IPS-18a (cell line): ENCODE measurements around the gene PQBP1.
A peak's percentile ranks its signal among the peaks of the same experiment; 100 is the strongest.
"Not testable (repeated sequence)": the region's sequence is repeated elsewhere in the genome, so short reads cannot be mapped to it uniquely, and the experiment has no call there.

Experiments
- H3K27ac ChIP-seq: one replicate; pipeline ENCODE4 v1.5.1; 2013; ENCODE audit warnings: low read length
- H3K27me3 ChIP-seq: one replicate; pipeline ENCODE4 v1.6.1; 2013; ENCODE audit warnings: mild to moderate bottlenecking, low read length; ENCODE audit not compliant: control insufficient read depth, insufficient read depth
- H3K36me3 ChIP-seq: one replicate; pipeline ENCODE4 v1.6.1; 2013; ENCODE audit warnings: low read depth, low read length; ENCODE audit not compliant: control insufficient read depth
- H3K4me1 ChIP-seq: one replicate; pipeline ENCODE4 v1.6.1; 2013; ENCODE audit warnings: low read depth, low read length; ENCODE audit not compliant: control insufficient read depth
- H3K4me3 ChIP-seq: one replicate; pipeline ENCODE4 v1.5.1; 2013; ENCODE audit warnings: low read length
- H3K9ac ChIP-seq: one replicate; pipeline ENCODE4 v1.6.1; 2013; ENCODE audit warnings: mild to moderate bottlenecking, low read length, moderate library complexity
- H3K9me3 ChIP-seq: one replicate; pipeline ENCODE4 v1.6.1; 2013; ENCODE audit warnings: low read depth, low read length; ENCODE audit not compliant: control insufficient read depth

The PQBP1 gene

GRCh38 chrX:48897625-48898306 is at the start of gene PQBP1, which contains the start of gene TIMM17B:
PQBP1 (plus strand) TSS chrX:48897930; CDS start chrX:48898510, 580 bp downstream.
TIMM17B (minus strand) TSS chrX:48897768; CDS start chrX:48897749, 19 bp downstream.
- H3K27ac ChIP-seq = peak within 1 kb of the TSS; percentile 75
- peak within 1 kb of the TSS; percentile 91 for H3K9ac ChIP-seq
- H3K4me3 ChIP-seq = peak within 1 kb of the TSS; percentile 92
- H3K4me1 ChIP-seq = no peaks in the 10 kb centered on the region
- H3K27me3 ChIP-seq = no peaks in the 10 kb centered on the region
- peaks cover 9% of the 10 kb centered on the region for H3K9me3 ChIP-seq
- H3K36me3 ChIP-seq = peaks cover 25% of the 10 kb centered on the region

- Histone ChIP-seq H3K4me1 (no peaks in the 10 kb centered on the region), H3K9ac (no peak overlapping the region), H3K4me3 (no peak overlapping the region), H3K27ac (no peak overlapping the region), H3K27me3 (no peaks in the 10 kb centered on the region), H3K36me3 (no peaks in the 10 kb centered on the region), H3K9me3 (peaks cover 13% of the 10 kb centered on the region)
These were observed 48.9 kb upstream of the PQBP1 start for GRCh38 chrX:48848847-48849246.

- Histone ChIP-seq H3K9ac (no peak overlapping the region), H3K4me3 (no peak overlapping the region), H3K36me3 (no peaks in the 10 kb centered on the region), H3K27ac (no peak overlapping the region), H3K9me3 (peaks cover 15% of the 10 kb centered on the region), H3K4me1 (no peaks in the 10 kb centered on the region), H3K27me3 (no peaks in the 10 kb centered on the region)
These were observed 44.9 kb upstream of the PQBP1 start for GRCh38 chrX:48852857-48853256.

- not testable (repeated sequence) for H3K27me3 ChIP-seq, H3K4me1 ChIP-seq
These were observed 44.2 kb upstream of the PQBP1 start for GRCh38 chrX:48853494-48853893.

GRCh38 chrX:48854121-48854804 is 43.5 kb upstream of the PQBP1 start:
- H3K9ac ChIP-seq, H3K27ac ChIP-seq, H3K4me3 ChIP-seq, H3K36me3 ChIP-seq, H3K4me1 ChIP-seq, H3K27me3 ChIP-seq: not testable (repeated sequence)
- H3K9me3 ChIP-seq = peaks cover 13% of the 10 kb centered on the region

More at GRCh38 chrX:48853494-48853893, 44.2 kb upstream of the PQBP1 start:
- not testable (repeated sequence) for H3K4me3 ChIP-seq, H3K27ac ChIP-seq, H3K36me3 ChIP-seq, H3K9ac ChIP-seq
- H3K9me3 ChIP-seq = peaks cover 15% of the 10 kb centered on the region

- Histone ChIP-seq H3K9ac (no peak overlapping the region), H3K4me1 (no peaks in the 10 kb centered on the region), H3K4me3 (no peak overlapping the region), H3K27me3 (no peaks in the 10 kb centered on the region), H3K36me3 (no peaks in the 10 kb centered on the region), H3K27ac (no peak overlapping the region), H3K9me3 (peaks cover 10% of the 10 kb centered on the region)
These were observed 42.8 kb upstream of the PQBP1 start for GRCh38 chrX:48854898-48855297.

GRCh38 chrX:48864210-48864609 is 33.5 kb upstream of the PQBP1 start:
- H3K27ac ChIP-seq = no peak overlapping the region
- no peaks in the 10 kb centered on the region for H3K27me3 ChIP-seq
- H3K36me3 ChIP-seq = no peaks in the 10 kb centered on the region
- no peak overlapping the region for H3K4me3 ChIP-seq
- H3K9me3 ChIP-seq = peaks cover 13% of the 10 kb centered on the region
- H3K9ac ChIP-seq = no peak overlapping the region
- H3K4me1 ChIP-seq = no peaks in the 10 kb centered on the region

GRCh38 chrX:48872017-48872416 is 25.7 kb upstream of the PQBP1 start:
- H3K4me3 ChIP-seq, H3K9me3 ChIP-seq, H3K27ac ChIP-seq, H3K4me1 ChIP-seq, H3K27me3 ChIP-seq, H3K9ac ChIP-seq, H3K36me3 ChIP-seq: not testable (repeated sequence)

GRCh38 chrX:48876944-48877343 is 20.8 kb upstream of the PQBP1 start:
- H3K9me3 ChIP-seq, H3K4me1 ChIP-seq, H3K27me3 ChIP-seq, H3K36me3 ChIP-seq, H3K4me3 ChIP-seq, H3K27ac ChIP-seq, H3K9ac ChIP-seq: not testable (repeated sequence)

- no peak overlapping the region for H3K4me3 ChIP-seq
- H3K9ac ChIP-seq = no peak overlapping the region
- H3K27ac ChIP-seq = no peak overlapping the region
- H3K9me3 ChIP-seq = peaks cover 2% of the 10 kb centered on the region
- H3K27me3 ChIP-seq = no peaks in the 10 kb centered on the region
- H3K4me1 ChIP-seq = no peaks in the 10 kb centered on the region
- H3K36me3 ChIP-seq = no peaks in the 10 kb centered on the region
These were observed 14.0 kb upstream of the PQBP1 start for GRCh38 chrX:48883729-48884128.

GRCh38 chrX:48886586-48886985 is 11.1 kb upstream of the PQBP1 start:
- not testable (repeated sequence) for H3K9me3 ChIP-seq, H3K27me3 ChIP-seq, H3K4me1 ChIP-seq, H3K9ac ChIP-seq, H3K4me3 ChIP-seq, H3K27ac ChIP-seq, H3K36me3 ChIP-seq
